Measurements from ENCODE around the gene CTDSPL2. TPM values are rescaled to one million over a fixed set of nuclear protein-coding genes. Genes with fewer than 3 reads are reported as not detected.

Gene CTDSPL2
- total RNA-seq, 3 donors from 2014 or later (not counting 1 experiment from before 2014, with no cell fraction given) = 89.5 to 108 (median 96.5) TPM

GRCh38 chr15:44535523-44536301 lies 108.3 kb downstream of the CTDSPL2 start:
- H3K9me3 Mint-ChIP-seq = no peaks in the 10 kb centered on the region
- intact Hi-C loops (cut with micrococcal nuclease) = loop anchor here (2.0 to 5.0 kb wide), 3 partner anchors 108 to 247 kb away; partner anchors contain the start of genes CTDSPL2 and GOLM2
- H3K36me3 Mint-ChIP-seq = no peaks in the 10 kb centered on the region
- no peak for ATAC-seq
- H3K4me3 Mint-ChIP-seq = peak overlapping the region; percentile 90
- WGBS (ENCODE audit: insufficient coverage) = 64% methylated on average over 36 of the region's 36 CpGs
- H3K27me3 Mint-ChIP-seq (ENCODE audit: low read depth in 2 of 2) = no peaks in the 10 kb centered on the region
- Histone ChIP-seq H3K9me3 (ENCODE audit: control insufficient read depth, insufficient read depth, low read length) (no peaks in the 10 kb centered on the region), H3K4me3 (ENCODE audit: low read length) (peak overlapping the region; percentile 82), H3K27me3 (ENCODE audit: control insufficient read depth, insufficient read depth, low read length) (no peaks in the 10 kb centered on the region), H3K36me3 (ENCODE audit: control insufficient read depth, insufficient read depth, low read length) (peaks cover 3% of the 10 kb centered on the region), H3K27ac (ENCODE audit: low read length) (peak overlapping the region; percentile 75), H3K4me1 (ENCODE audit: control insufficient read depth, insufficient read depth, low read length) (peaks cover 15% of the 10 kb centered on the region)
- peaks cover 30 to 34% of the 10 kb centered on the region in 2 donors for H3K4me1 Mint-ChIP-seq
- H3K27ac Mint-ChIP-seq = peak overlapping the region; percentile 94 to 97
- TF ChIP-seq CTCF (IDR thresholded peaks at IDR 0.05) = no peak
- peak in 1 of 2 donors; percentile 57 for DNase-seq

GRCh38 chr15:44536302-44536961 lies 109.0 kb downstream of the CTDSPL2 start:
- under 1% methylated on average over 43 of the region's 47 CpGs for WGBS (ENCODE audit: insufficient coverage)
- Mint-ChIP-seq H3K27ac (peak overlapping the region; percentile 94 to 97), H3K36me3 (peaks cover 5% of the 10 kb centered on the region), H3K9me3 (no peaks in the 10 kb centered on the region), H3K27me3 (ENCODE audit: low read depth in 2 of 2) (no peaks in the 10 kb centered on the region), H3K4me1 (peaks cover 37 to 42% of the 10 kb centered on the region in 2 donors), H3K4me3 (peak overlapping the region; percentile 90)
- Histone ChIP-seq H3K27ac (ENCODE audit: low read length) (peak overlapping the region; percentile 75), H3K36me3 (ENCODE audit: control insufficient read depth, insufficient read depth, low read length) (peaks cover 7% of the 10 kb centered on the region), H3K27me3 (ENCODE audit: control insufficient read depth, insufficient read depth, low read length) (no peaks in the 10 kb centered on the region), H3K9me3 (ENCODE audit: control insufficient read depth, insufficient read depth, low read length) (no peaks in the 10 kb centered on the region), H3K4me1 (ENCODE audit: control insufficient read depth, insufficient read depth, low read length) (peaks cover 15% of the 10 kb centered on the region), H3K4me3 (ENCODE audit: low read length) (peak overlapping the region; percentile 82)
- intact Hi-C loops (cut with micrococcal nuclease) = loop anchor here (2.0 to 5.0 kb wide), 3 partner anchors 109 to 248 kb away; partner anchors contain the start of genes CTDSPL2 and GOLM2
- DNase-seq (no peak), ATAC-seq (peak; percentile 61 to 80 (median 66))
- TF ChIP-seq CTCF (IDR thresholded peaks at IDR 0.05) = no peak

- ATAC-seq (peak; percentile 87 to 97 (median 90)), DNase-seq (peak; percentile 94 to 98)
- Mint-ChIP-seq H3K36me3 (peaks cover 10% of the 10 kb centered on the region), H3K27ac (peak within 1 kb of the TSS; percentile 94 to 97), H3K9me3 (no peaks in the 10 kb centered on the region), H3K4me3 (peak within 1 kb of the TSS; percentile 90), H3K27me3 (ENCODE audit: low read depth in 2 of 2) (no peaks in the 10 kb centered on the region), H3K4me1 (peaks cover 44 to 47% of the 10 kb centered on the region in 2 donors)
- under 1% methylated on average over 96 of the region's 97 CpGs for WGBS (ENCODE audit: insufficient coverage)
- H3K36me3 ChIP-seq (ENCODE audit: control insufficient read depth, insufficient read depth, low read length) = peaks cover 13% of the 10 kb centered on the region
- peaks cover 15% of the 10 kb centered on the region for H3K4me1 ChIP-seq (ENCODE audit: control insufficient read depth, insufficient read depth, low read length)
- TF ChIP-seq CTCF (IDR thresholded peaks at IDR 0.05) = no peak
- H3K4me3 ChIP-seq (ENCODE audit: low read length) = peak within 1 kb of the TSS; percentile 82
- H3K27me3 ChIP-seq (ENCODE audit: control insufficient read depth, insufficient read depth, low read length) = no peaks in the 10 kb centered on the region
- intact Hi-C loops (cut with micrococcal nuclease) = loop anchor here (2.0 to 5.0 kb wide), 3 partner anchors 110 to 248 kb away; partner anchors contain the start of genes CTDSPL2 and GOLM2
- no peaks in the 10 kb centered on the region for H3K9me3 ChIP-seq (ENCODE audit: control insufficient read depth, insufficient read depth, low read length)
- H3K27ac ChIP-seq (ENCODE audit: low read length) = peak within 1 kb of the TSS; percentile 76
Observed at GRCh38 chr15:44536962-44537734, 109.7 kb downstream of the CTDSPL2 start, which contains the start of gene EIF3J. Gene EIF3J, plus strand, starts transcription at chr15:44537147. Its CDS starts 48 bp downstream, at chr15:44537195.

Measured in natural killer cell (primary cell).